Stimulated activated naive CD8-positive, alpha-beta T cell treated with anti-CD3 and anti-CD28 coated beads, Interleukin-15, amount 100 ng/mL, for 72 hours (primary cell): Measurements from ENCODE around the gene PSMC2.

Source experiments
- ATAC-seq: fragments of 150-1000 bp; cut with Tn5 transposase; 2 replicates; pipeline ENCODE4 v1.10.0; 2021; ENCODE audit warnings: mild to moderate bottlenecking, moderate library complexity
- DNase-seq, 2 donors: peaks; one replicate each; pipeline ENCODE4 v3.0.0; 2021 to 2022
- H3K27ac Mint-ChIP-seq, 2 donors: one replicate each; pipeline ENCODE4 v1.8.0; 2022; ENCODE audit warnings: mild to moderate bottlenecking in 2 of 2, mixed read lengths in 2 of 2, moderate library complexity in 2 of 2
- H3K27me3 Mint-ChIP-seq: one replicate; pipeline ENCODE4 v1.8.0; 2022; ENCODE audit warnings: mixed read lengths
- H3K4me1 Mint-ChIP-seq: one replicate; pipeline ENCODE4 v1.8.0; 2022; ENCODE audit warnings: mild to moderate bottlenecking, mixed read lengths
- H3K4me3 Mint-ChIP-seq, 2 donors: one replicate each; pipeline ENCODE4 v1.8.0; 2022; ENCODE audit warnings: mild to moderate bottlenecking in 2 of 2, mixed read lengths in 2 of 2, moderate library complexity in 1 of 2
- H3K9me3 Mint-ChIP-seq, 2 donors: one replicate each; pipeline ENCODE4 v1.8.0; 2022; ENCODE audit warnings: mixed read lengths in 2 of 2

Gene PSMC2

GRCh38 chr7:103346396-103346795, 1.0 kb upstream of the PSMC2 start:
- H3K27ac Mint-ChIP-seq: peak overlapping the region; percentile 15 to 59
- DNase-seq (no peak), ATAC-seq (no peak)
- H3K4me1 Mint-ChIP-seq: peaks cover 50% of the 10 kb centered on the region
- H3K27me3 Mint-ChIP-seq: no peaks in the 10 kb centered on the region
- peak overlapping the region; percentile 98 for H3K4me3 Mint-ChIP-seq
- no peaks in the 10 kb centered on the region for H3K9me3 Mint-ChIP-seq

- Mint-ChIP-seq H3K9me3 (no peaks in the 10 kb centered on the region), H3K27me3 (no peaks in the 10 kb centered on the region), H3K27ac (peak overlapping the region; percentile 71 to 88), H3K4me3 (peak overlapping the region; percentile 98), H3K4me1 (peaks cover 54% of the 10 kb centered on the region)
- ATAC-seq (no peak), DNase-seq (no peak)
These were observed 1.0 kb downstream of the PSMC2 start for GRCh38 chr7:103348452-103348851.

- H3K4me3 Mint-ChIP-seq: peak overlapping the region; percentile 72 to 98
- no peak for DNase-seq
- peaks cover 52% of the 10 kb centered on the region for H3K4me1 Mint-ChIP-seq
- no peak for ATAC-seq
- H3K9me3 Mint-ChIP-seq: no peaks in the 10 kb centered on the region
- no peaks in the 10 kb centered on the region for H3K27me3 Mint-ChIP-seq
- H3K27ac Mint-ChIP-seq: peak overlapping the region; percentile 4 to 93
These were observed 1.5 kb downstream of the PSMC2 start for GRCh38 chr7:103348959-103349358.

- Mint-ChIP-seq H3K4me3 (peak overlapping the region; percentile 72 to 82), H3K9me3 (no peaks in the 10 kb centered on the region), H3K27me3 (no peaks in the 10 kb centered on the region), H3K4me1 (peaks cover 52% of the 10 kb centered on the region), H3K27ac (peak overlapping the region in 1 of 2 donors; percentile 85)
- DNase-seq (no peak), ATAC-seq (no peak)
These were observed 2.4 kb downstream of the PSMC2 start for GRCh38 chr7:103349805-103350204.

GRCh38 chr7:103369432-103369831, 22.0 kb downstream of the PSMC2 start:
- no peaks in the 10 kb centered on the region for H3K4me1 Mint-ChIP-seq
- DNase-seq: no peak
- no peaks in the 10 kb centered on the region for H3K9me3 Mint-ChIP-seq
- no peaks in the 10 kb centered on the region for H3K27me3 Mint-ChIP-seq
- H3K27ac Mint-ChIP-seq: no peak overlapping the region
- no peak for ATAC-seq
- no peak overlapping the region for H3K4me3 Mint-ChIP-seq

GRCh38 chr7:103373866-103374643, 26.6 kb downstream of the PSMC2 start:
- no peaks in the 10 kb centered on the region for H3K9me3 Mint-ChIP-seq
- H3K4me1 Mint-ChIP-seq: no peaks in the 10 kb centered on the region
- H3K4me3 Mint-ChIP-seq: no peak overlapping the region
- ATAC-seq: no peak
- no peaks in the 10 kb centered on the region for H3K27me3 Mint-ChIP-seq
- H3K27ac Mint-ChIP-seq: no peak overlapping the region
- no peak for DNase-seq

GRCh38 chr7:103379270-103379975, 32.0 kb downstream of the PSMC2 start:
- DNase-seq (no peak), ATAC-seq (no peak)
- no peak overlapping the region for H3K27ac Mint-ChIP-seq
- no peaks in the 10 kb centered on the region for H3K4me1 Mint-ChIP-seq
- H3K9me3 Mint-ChIP-seq: no peaks in the 10 kb centered on the region
- H3K4me3 Mint-ChIP-seq: no peak overlapping the region
- no peaks in the 10 kb centered on the region for H3K27me3 Mint-ChIP-seq

- Mint-ChIP-seq H3K27ac (no peak overlapping the region), H3K9me3 (no peaks in the 10 kb centered on the region)
These were observed 33.1 kb downstream of the PSMC2 start for GRCh38 chr7:103380395-103381191.

GRCh38 chr7:103381280-103382031, 34.0 kb downstream of the PSMC2 start:
- H3K27me3 Mint-ChIP-seq: no peaks in the 10 kb centered on the region
- DNase-seq (no peak), ATAC-seq (no peak)
- H3K4me1 Mint-ChIP-seq: no peaks in the 10 kb centered on the region
- no peak overlapping the region for H3K27ac Mint-ChIP-seq
- no peak overlapping the region for H3K4me3 Mint-ChIP-seq
- H3K9me3 Mint-ChIP-seq: no peaks in the 10 kb centered on the region

More at GRCh38 chr7:103380395-103381191, 33.1 kb downstream of the PSMC2 start:
- Mint-ChIP-seq H3K27me3 (no peaks in the 10 kb centered on the region), H3K4me3 (no peak overlapping the region), H3K4me1 (no peaks in the 10 kb centered on the region)
- no peak for ATAC-seq
- DNase-seq: no peak

- no peak for ATAC-seq
- no peaks in the 10 kb centered on the region for H3K9me3 Mint-ChIP-seq
- no peaks in the 10 kb centered on the region for H3K27me3 Mint-ChIP-seq
- DNase-seq: no peak
- H3K4me1 Mint-ChIP-seq: no peaks in the 10 kb centered on the region
- no peak overlapping the region for H3K27ac Mint-ChIP-seq
- no peak overlapping the region for H3K4me3 Mint-ChIP-seq
These were observed 34.6 kb downstream of the PSMC2 start for GRCh38 chr7:103382032-103382402.

- ATAC-seq (no peak), DNase-seq (no peak)
- H3K9me3 Mint-ChIP-seq: no peaks in the 10 kb centered on the region
- peaks cover 13% of the 10 kb centered on the region for H3K27me3 Mint-ChIP-seq
- H3K27ac Mint-ChIP-seq: no peak overlapping the region
- no peaks in the 10 kb centered on the region for H3K4me1 Mint-ChIP-seq
- H3K4me3 Mint-ChIP-seq: no peak overlapping the region
These were observed 39.8 kb downstream of the PSMC2 start for GRCh38 chr7:103387242-103387641.

- Mint-ChIP-seq H3K27me3 (peaks cover 13% of the 10 kb centered on the region), H3K27ac (no peak overlapping the region), H3K4me3 (no peak overlapping the region), H3K4me1 (no peaks in the 10 kb centered on the region), H3K9me3 (no peaks in the 10 kb centered on the region)
- DNase-seq (no peak), ATAC-seq (no peak)
These were observed 41.2 kb downstream of the PSMC2 start for GRCh38 chr7:103388469-103389140.

- Mint-ChIP-seq H3K4me3 (no peak overlapping the region), H3K4me1 (no peaks in the 10 kb centered on the region)
- ATAC-seq: no peak
These were observed 41.8 kb downstream of the PSMC2 start for GRCh38 chr7:103389263-103389662.

GRCh38 chr7:103391150-103391549, 43.7 kb downstream of the PSMC2 start:
- H3K27ac Mint-ChIP-seq: no peak overlapping the region
- peaks cover 14% of the 10 kb centered on the region for H3K27me3 Mint-ChIP-seq
- H3K4me1 Mint-ChIP-seq: no peaks in the 10 kb centered on the region
- no peaks in the 10 kb centered on the region for H3K9me3 Mint-ChIP-seq
- H3K4me3 Mint-ChIP-seq: no peak overlapping the region
- ATAC-seq: no peak
- no peak for DNase-seq

More at GRCh38 chr7:103389263-103389662, 41.8 kb downstream of the PSMC2 start:
- peak overlapping the region in 1 of 2 donors; percentile 63 for H3K27ac Mint-ChIP-seq
- DNase-seq: no peak
- no peaks in the 10 kb centered on the region for H3K9me3 Mint-ChIP-seq
- peaks cover 13% of the 10 kb centered on the region for H3K27me3 Mint-ChIP-seq

- DNase-seq: no peak
- ATAC-seq: no peak
- Mint-ChIP-seq H3K4me3 (no peak overlapping the region), H3K27ac (no peak overlapping the region), H3K9me3 (no peaks in the 10 kb centered on the region), H3K4me1 (no peaks in the 10 kb centered on the region), H3K27me3 (peaks cover 21% of the 10 kb centered on the region)
These were observed 44.5 kb downstream of the PSMC2 start for GRCh38 chr7:103391976-103392375.
